SK-N-SH treated with all-trans-retinoic acid at 6 μM for 48 hours (cell line): ENCODE results near the gene MIA2.
A peak's percentile ranks its signal among the peaks of the same experiment; 100 is the strongest.

Experiments
- ATAC-seq: fragments of 200-7000 bp; cut with Tn5 transposase; 3 replicates; pipeline ENCODE4 v1.9.1; 2020; ENCODE audit warnings: mild to moderate bottlenecking, moderate library complexity
- ARNTL ChIP-seq: fragments of 450-650 bp; formaldehyde crosslinking; IDR thresholded peaks from 2 replicates; pipeline ENCODE4 v1.5.0; 2020; ENCODE audit warnings: low read depth, mild to moderate bottlenecking, moderate library complexity, borderline replicate concordance
- BACH2 ChIP-seq: fragments of 250-450 bp; sonication (Bioruptor Pico); IDR thresholded peaks from 2 replicates; pipeline ENCODE4 v1.9.0; 2021; ENCODE audit warnings: mild to moderate bottlenecking, borderline replicate concordance
- CSDC2 ChIP-seq: fragments of 250-450 bp; sonication (Bioruptor Pico); IDR thresholded peaks from 2 replicates; pipeline ENCODE4 v1.5.0; 2020; ENCODE audit warnings: mild to moderate bottlenecking, moderate library complexity
- ESRRG ChIP-seq: fragments of 250-450 bp; sonication (Bioruptor Pico); IDR thresholded peaks from 2 replicates; pipeline ENCODE4 v1.6.1; 2021; ENCODE audit warnings: mild to moderate bottlenecking
- GLIS3 ChIP-seq: fragments of 250-450 bp; sonication (Bioruptor Pico); IDR thresholded peaks from 2 replicates; pipeline ENCODE4 v1.5.0; 2020; ENCODE audit warnings: mild to moderate bottlenecking, moderate library complexity
- ISL1 ChIP-seq: fragments of 250-450 bp; sonication (Bioruptor Pico); IDR thresholded peaks from 2 replicates; pipeline ENCODE4 v2.1.2; 2022; ENCODE audit warnings: mild to moderate bottlenecking, moderate library complexity
- OSR1 ChIP-seq: fragments of 250-450 bp; sonication (Bioruptor Pico); IDR thresholded peaks from 2 replicates; pipeline ENCODE4 v1.8.0; 2022; ENCODE audit warnings: moderate library complexity, mild to moderate bottlenecking, inconsistent platforms
- PPARA ChIP-seq: fragments of 250-450 bp; sonication (Bioruptor Pico); IDR thresholded peaks from 2 replicates; pipeline ENCODE4 v1.5.0; 2020; ENCODE audit warnings: mild to moderate bottlenecking, borderline replicate concordance
- RARB ChIP-seq: fragments of 250-450 bp; sonication (Bioruptor Pico); IDR thresholded peaks from 2 replicates; pipeline ENCODE4 v1.8.0; 2021; ENCODE audit warnings: mild to moderate bottlenecking, moderate library complexity
- SNAI2 ChIP-seq: fragments of 250-450 bp; sonication (Bioruptor Pico); IDR thresholded peaks from 2 replicates; pipeline ENCODE4 v1.5.0; 2020; ENCODE audit warnings: mild to moderate bottlenecking, moderate library complexity
- TCF4 ChIP-seq: fragments of 250-450 bp; sonication (Bioruptor Pico); IDR thresholded peaks from 2 replicates; pipeline ENCODE4 v1.8.0; 2021; ENCODE audit warnings: mild to moderate bottlenecking, moderate library complexity, borderline replicate concordance
- TOX ChIP-seq: fragments of 250-450 bp; sonication (Bioruptor Pico); IDR thresholded peaks from 2 replicates; pipeline ENCODE4 v1.8.0; 2021; ENCODE audit warnings: mild to moderate bottlenecking, moderate library complexity, borderline replicate concordance
- ZC3H10 ChIP-seq: fragments of 250-450 bp; sonication (Bioruptor Pico); IDR thresholded peaks from 2 replicates; pipeline ENCODE4 v1.5.1; 2021; ENCODE audit warnings: mild to moderate bottlenecking, moderate library complexity
- ZFP3 ChIP-seq: fragments of 250-450 bp; sonication (Bioruptor Pico); IDR thresholded peaks from 2 replicates; pipeline ENCODE4 v1.5.0; 2020; ENCODE audit warnings: mild to moderate bottlenecking, moderate library complexity
- ZFP30 ChIP-seq: fragments of 450-650 bp; formaldehyde crosslinking; IDR thresholded peaks from 2 replicates; pipeline ENCODE4 v1.5.0; 2022; ENCODE audit warnings: mild to moderate bottlenecking, moderate library complexity
- ZNF565 ChIP-seq: fragments of 450-650 bp; formaldehyde crosslinking; conservative IDR thresholded peaks from 2 replicates; pipeline ENCODE4 v1.5.0; 2020; ENCODE audit warnings: low read depth, mild to moderate bottlenecking, moderate library complexity
- ZNF70 ChIP-seq: fragments of 450-650 bp; formaldehyde crosslinking; IDR thresholded peaks from 2 replicates; pipeline ENCODE4 v1.5.0; 2020; ENCODE audit warnings: mild to moderate bottlenecking, moderate library complexity
- ZNF8 ChIP-seq: fragments of 450-650 bp; formaldehyde crosslinking; IDR thresholded peaks from 2 replicates; pipeline ENCODE4 v1.5.0; 2020; ENCODE audit warnings: mild to moderate bottlenecking, moderate library complexity
- TF ChIP-seq, protein P1 (sequence below): fragments of 250-450 bp; sonication (Bioruptor Pico); IDR thresholded peaks from 2 replicates; pipeline ENCODE4 v1.5.1; 2020; ENCODE audit warnings: low read depth, mild to moderate bottlenecking, moderate library complexity
- TF ChIP-seq, protein P2 (sequence below): fragments of 250-450 bp; sonication (Bioruptor Pico); IDR thresholded peaks from 2 replicates; pipeline ENCODE4 v1.5.1; 2021; ENCODE audit warnings: mild to moderate bottlenecking, moderate library complexity
- TF ChIP-seq, protein P3 (sequence below): fragments of 250-450 bp; sonication (Bioruptor Pico); IDR thresholded peaks from 2 replicates; pipeline ENCODE4 v1.8.0; 2020; ENCODE audit warnings: mild to moderate bottlenecking, moderate library complexity, borderline replicate concordance
- TF ChIP-seq, protein P4 (sequence below): fragments of 250-450 bp; sonication (Bioruptor Pico); IDR thresholded peaks from 2 replicates; pipeline ENCODE4 v1.5.0; 2020; ENCODE audit warnings: mild to moderate bottlenecking, moderate library complexity

Gene MIA2

DNA sequence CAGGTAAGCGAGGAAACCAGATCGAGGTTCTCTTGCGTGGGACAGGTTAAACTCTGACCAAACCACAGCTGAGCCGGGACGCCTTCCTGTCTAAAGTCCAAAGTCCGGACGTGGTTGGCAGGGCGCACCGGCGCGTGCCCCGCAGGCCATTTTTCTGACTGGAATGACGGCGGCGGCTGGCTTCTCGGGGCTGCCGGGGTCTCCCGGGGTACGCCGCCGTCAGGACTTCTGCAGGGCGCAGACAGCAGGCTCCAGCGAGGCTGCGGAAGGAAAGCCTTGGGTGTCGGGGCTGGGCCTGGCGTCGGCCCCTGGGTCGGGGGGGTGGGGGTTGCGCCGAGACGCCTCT, 32.8 kb downstream of the MIA2 start:
- peak; percentile 61 for ATAC-seq
- TF ChIP-seq TCF4 (CRISPR knock-in tag) = no peak
- no peak for TF ChIP-seq SNAI2 (CRISPR knock-in tag)
- no peak for TF ChIP-seq ISL1
- TF ChIP-seq TOX (CRISPR knock-in tag) = no peak
- TF ChIP-seq PPARA (CRISPR knock-in tag) = no peak
- TF ChIP-seq ZNF8 = no peak
- TF ChIP-seq OSR1 (CRISPR knock-in tag) = no peak
- TF ChIP-seq GLIS3 (CRISPR knock-in tag) = no peak
- no peak for TF ChIP-seq ZNF565 (CRISPR knock-in tag)
- TF ChIP-seq BACH2 (CRISPR knock-in tag) = no peak
- no peak for TF ChIP-seq ARNTL (CRISPR knock-in tag)
- TF ChIP-seq, protein P1, sequence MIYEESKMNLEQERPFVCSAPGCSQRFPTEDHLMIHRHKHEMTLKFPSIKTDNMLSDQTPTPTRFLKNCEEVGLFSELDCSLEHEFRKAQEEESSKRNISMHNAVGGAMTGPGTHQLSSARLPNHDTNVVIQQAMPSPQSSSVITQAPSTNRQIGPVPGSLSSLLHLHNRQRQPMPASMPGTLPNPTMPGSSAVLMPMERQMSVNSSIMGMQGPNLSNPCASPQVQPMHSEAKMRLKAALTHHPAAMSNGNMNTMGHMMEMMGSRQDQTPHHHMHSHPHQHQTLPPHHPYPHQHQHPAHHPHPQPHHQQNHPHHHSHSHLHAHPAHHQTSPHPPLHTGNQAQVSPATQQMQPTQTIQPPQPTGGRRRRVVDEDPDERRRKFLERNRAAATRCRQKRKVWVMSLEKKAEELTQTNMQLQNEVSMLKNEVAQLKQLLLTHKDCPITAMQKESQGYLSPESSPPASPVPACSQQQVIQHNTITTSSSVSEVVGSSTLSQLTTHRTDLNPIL = no peak
- no peak for TF ChIP-seq ZC3H10 (CRISPR knock-in tag)
- TF ChIP-seq ZFP30 = no peak
- TF ChIP-seq, all 23 proteins: peak for 0

DNA sequence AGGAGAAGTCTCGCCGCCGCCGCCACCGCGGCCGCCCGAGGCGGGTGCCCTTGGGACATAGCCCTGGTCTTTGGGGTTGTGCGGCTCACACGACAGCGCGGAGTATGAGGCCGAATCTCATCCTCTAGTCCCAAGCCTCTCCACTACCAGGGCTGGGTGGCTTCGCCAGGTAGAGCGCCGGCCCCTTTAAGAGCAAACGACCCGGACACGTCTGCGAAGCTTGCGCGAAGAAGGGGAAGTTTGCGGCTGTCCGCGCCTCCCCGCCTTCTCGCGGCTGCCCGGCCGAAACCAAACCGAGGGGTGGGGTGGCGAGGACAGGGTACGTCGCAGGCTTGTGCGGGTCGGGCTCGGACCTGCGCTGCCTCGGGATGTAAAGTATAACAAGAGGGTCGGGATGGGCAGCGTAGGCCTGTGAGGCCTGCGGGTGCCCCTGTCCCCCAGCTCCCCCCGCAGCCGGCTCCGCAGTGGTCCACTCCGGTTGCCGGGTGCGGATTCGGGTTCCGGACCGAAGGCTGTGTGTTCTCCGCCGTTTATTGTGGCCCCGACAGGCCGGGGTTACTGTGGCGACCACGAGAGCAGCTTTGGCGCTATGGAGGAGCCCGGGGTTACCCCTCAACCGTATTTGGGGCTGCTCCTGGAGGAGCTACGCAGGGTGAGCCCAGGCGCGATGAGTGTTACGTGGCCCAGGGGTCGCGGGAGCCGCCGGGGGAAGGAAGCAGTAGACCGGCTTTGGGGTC, 33.3 kb downstream of the MIA2 start:
- TF ChIP-seq ZNF8 (no peak), RARB (CRISPR knock-in tag) (no peak), SNAI2 (CRISPR knock-in tag) (no peak), ZFP3 (CRISPR knock-in tag) (no peak), ZNF70 (CRISPR knock-in tag) (no peak)
- ATAC-seq = peak; percentile 91

DNA sequence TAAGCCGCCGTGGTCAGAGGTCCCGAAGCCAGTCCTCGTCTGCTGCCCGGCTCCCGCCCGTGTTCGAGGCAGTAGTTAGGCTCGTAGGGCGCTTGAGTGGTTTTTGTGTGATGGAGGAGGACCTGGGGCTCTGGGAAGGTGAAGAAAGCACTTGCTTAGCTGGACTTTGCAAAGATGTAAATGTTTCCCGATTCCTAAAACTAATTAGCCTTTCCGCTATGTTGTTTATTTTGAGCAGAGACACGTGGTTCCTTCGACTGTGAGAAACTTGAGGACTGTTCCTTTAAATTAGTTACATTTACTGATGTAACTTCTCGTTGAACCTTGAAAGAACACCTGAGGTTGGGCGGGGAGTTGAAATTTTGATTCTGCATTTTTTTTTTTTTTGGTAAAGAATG, 33.9 kb downstream of the MIA2 start:
- ATAC-seq = no peak
- TF ChIP-seq, protein P2, sequence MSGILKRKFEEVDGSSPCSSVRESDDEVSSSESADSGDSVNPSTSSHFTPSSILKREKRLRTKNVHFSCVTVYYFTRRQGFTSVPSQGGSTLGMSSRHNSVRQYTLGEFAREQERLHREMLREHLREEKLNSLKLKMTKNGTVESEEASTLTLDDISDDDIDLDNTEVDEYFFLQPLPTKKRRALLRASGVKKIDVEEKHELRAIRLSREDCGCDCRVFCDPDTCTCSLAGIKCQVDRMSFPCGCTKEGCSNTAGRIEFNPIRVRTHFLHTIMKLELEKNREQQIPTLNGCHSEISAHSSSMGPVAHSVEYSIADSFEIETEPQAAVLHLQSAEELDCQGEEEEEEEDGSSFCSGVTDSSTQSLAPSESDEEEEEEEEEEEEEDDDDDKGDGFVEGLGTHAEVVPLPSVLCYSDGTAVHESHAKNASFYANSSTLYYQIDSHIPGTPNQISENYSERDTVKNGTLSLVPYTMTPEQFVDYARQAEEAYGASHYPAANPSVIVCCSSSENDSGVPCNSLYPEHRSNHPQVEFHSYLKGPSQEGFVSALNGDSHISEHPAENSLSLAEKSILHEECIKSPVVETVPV (CRISPR knock-in tag) = no peak
- no peak for TF ChIP-seq TOX (CRISPR knock-in tag)
- no peak for TF ChIP-seq ARNTL (CRISPR knock-in tag)
- no peak for TF ChIP-seq SNAI2 (CRISPR knock-in tag)
- no peak for TF ChIP-seq PPARA (CRISPR knock-in tag)
- TF ChIP-seq ZNF8 = no peak
- no peak for TF ChIP-seq ISL1
- TF ChIP-seq ZNF70 (CRISPR knock-in tag) = no peak
- no peak for TF ChIP-seq GLIS3 (CRISPR knock-in tag)
- TF ChIP-seq OSR1 (CRISPR knock-in tag) = no peak
- TF ChIP-seq ESRRG (CRISPR knock-in tag) = no peak
- no peak for TF ChIP-seq CSDC2 (CRISPR knock-in tag)
- TF ChIP-seq, protein P3, sequence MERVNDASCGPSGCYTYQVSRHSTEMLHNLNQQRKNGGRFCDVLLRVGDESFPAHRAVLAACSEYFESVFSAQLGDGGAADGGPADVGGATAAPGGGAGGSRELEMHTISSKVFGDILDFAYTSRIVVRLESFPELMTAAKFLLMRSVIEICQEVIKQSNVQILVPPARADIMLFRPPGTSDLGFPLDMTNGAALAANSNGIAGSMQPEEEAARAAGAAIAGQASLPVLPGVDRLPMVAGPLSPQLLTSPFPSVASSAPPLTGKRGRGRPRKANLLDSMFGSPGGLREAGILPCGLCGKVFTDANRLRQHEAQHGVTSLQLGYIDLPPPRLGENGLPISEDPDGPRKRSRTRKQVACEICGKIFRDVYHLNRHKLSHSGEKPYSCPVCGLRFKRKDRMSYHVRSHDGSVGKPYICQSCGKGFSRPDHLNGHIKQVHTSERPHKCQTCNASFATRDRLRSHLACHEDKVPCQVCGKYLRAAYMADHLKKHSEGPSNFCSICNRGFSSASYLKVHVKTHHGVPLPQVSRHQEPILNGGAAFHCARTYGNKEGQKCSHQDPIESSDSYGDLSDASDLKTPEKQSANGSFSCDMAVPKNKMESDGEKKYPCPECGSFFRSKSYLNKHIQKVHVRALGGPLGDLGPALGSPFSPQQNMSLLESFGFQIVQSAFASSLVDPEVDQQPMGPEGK (CRISPR knock-in tag) = no peak
- TF ChIP-seq, protein P4, sequence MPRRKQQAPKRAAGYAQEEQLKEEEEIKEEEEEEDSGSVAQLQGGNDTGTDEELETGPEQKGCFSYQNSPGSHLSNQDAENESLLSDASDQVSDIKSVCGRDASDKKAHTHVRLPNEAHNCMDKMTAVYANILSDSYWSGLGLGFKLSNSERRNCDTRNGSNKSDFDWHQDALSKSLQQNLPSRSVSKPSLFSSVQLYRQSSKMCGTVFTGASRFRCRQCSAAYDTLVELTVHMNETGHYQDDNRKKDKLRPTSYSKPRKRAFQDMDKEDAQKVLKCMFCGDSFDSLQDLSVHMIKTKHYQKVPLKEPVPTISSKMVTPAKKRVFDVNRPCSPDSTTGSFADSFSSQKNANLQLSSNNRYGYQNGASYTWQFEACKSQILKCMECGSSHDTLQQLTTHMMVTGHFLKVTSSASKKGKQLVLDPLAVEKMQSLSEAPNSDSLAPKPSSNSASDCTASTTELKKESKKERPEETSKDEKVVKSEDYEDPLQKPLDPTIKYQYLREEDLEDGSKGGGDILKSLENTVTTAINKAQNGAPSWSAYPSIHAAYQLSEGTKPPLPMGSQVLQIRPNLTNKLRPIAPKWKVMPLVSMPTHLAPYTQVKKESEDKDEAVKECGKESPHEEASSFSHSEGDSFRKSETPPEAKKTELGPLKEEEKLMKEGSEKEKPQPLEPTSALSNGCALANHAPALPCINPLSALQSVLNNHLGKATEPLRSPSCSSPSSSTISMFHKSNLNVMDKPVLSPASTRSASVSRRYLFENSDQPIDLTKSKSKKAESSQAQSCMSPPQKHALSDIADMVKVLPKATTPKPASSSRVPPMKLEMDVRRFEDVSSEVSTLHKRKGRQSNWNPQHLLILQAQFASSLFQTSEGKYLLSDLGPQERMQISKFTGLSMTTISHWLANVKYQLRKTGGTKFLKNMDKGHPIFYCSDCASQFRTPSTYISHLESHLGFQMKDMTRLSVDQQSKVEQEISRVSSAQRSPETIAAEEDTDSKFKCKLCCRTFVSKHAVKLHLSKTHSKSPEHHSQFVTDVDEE (CRISPR knock-in tag) = no peak

DNA sequence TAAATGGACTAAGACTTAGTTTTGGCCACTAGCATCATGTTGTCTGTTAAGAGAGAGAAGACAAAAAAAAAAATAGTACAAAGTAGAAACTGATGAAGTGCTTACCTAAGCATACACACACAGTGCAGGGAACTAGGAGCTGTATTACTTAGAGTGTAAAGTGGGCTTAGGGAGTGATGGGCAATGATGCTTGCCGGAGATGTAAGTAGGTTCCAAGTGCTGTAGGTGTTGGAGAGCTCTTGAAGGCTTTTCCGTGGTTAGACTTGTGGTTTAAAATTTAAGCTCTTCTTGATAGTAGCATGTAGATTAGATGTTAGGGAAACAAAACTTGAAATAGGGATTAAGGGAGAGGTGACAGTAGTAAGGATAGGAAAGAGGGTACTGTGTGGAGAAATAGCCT, 34.7 kb downstream of the MIA2 start:
- 0 out of 3 replicates have a peak, but pooled peaks have one; percentile 5 for ATAC-seq
- TF ChIP-seq ZNF8 (no peak), ARNTL (CRISPR knock-in tag) (no peak), TCF4 (CRISPR knock-in tag) (no peak), SNAI2 (CRISPR knock-in tag) (no peak), TOX (CRISPR knock-in tag) (no peak)
- TF ChIP-seq, protein P4 (CRISPR knock-in tag) = no peak
- TF ChIP-seq, protein P1 = no peak
